Sigmoid colon (tissue), 4 donors: ENCODE results near the gene RIT2.

Experiments used
- CTCF ChIP-seq, 4 experiments: fragments of 450-650 bp in 3 of 4; fragments of 200-600 bp in 1 of 4; IDR thresholded peaks; one replicate each; pipeline ENCODE4 v1.5.1; 2016 to 2019; ENCODE audit warnings: antibody characterized with exemption in 4 of 4, mild to moderate bottlenecking in 3 of 4, moderate library complexity in 2 of 4
- EP300 ChIP-seq, 4 donors: sonication (generic); formaldehyde crosslinking; IDR thresholded peaks; one replicate each; pipeline ENCODE4 v1.6.1; 2017; ENCODE audit warnings: antibody characterized with exemption in 4 of 4

- TF ChIP-seq CTCF (IDR thresholded peaks at IDR 0.05) (no peak), EP300 (IDR thresholded peaks at IDR 0.05) (no peak)
Observed at GRCh38 chr18:42909095-42909494, 206.4 kb downstream of the RIT2 start.
